Measurements from ENCODE around the gene TATDN2. TPM values are rescaled to one million over a fixed set of nuclear protein-coding genes. Genes with fewer than 3 reads are reported as not detected.

TATDN2 gene
- total RNA-seq = 76.8 and 80.4 TPM in 2 replicates

GRCh38 chr3:10248184-10248983 lies at the start of gene TATDN2:
TATDN2 (plus strand) TSS chr3:10248459; CDS start chr3:10249201, 742 bp downstream.
- intact Hi-C loops (cut with micrococcal nuclease) = loop anchor here (1.0 to 10.0 kb wide), 14 partner anchors 10 to 852 kb away; partner anchors contain the start of genes ARPC4, BRK1, BRPF1 and CRELD1

- intact Hi-C loops (cut with micrococcal nuclease) = loop anchor here (1.0 kb wide), 3 partner anchors 24 to 43 kb away; partner anchors contain the start of gene IRAK2
Measured at GRCh38 chr3:10198761-10199649, 49.3 kb upstream of the TATDN2 start.

DNA sequence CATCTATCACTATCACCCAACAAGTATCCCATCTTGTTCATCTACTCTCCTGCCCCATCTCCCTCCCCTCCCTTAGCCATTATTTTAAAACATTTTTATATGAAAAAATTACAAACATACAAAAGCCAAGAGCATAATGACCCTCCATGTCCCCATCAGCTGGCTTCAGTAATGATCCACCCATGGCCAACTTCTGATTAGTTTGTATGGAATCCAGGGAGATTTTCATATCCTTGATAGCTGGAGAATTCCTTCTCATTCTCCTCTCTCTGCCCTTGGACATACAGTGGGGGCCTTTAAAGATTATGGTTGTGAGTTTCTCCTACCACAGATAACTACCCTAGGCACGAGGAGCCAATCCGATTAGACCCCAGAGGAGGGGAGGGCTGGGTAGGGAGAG lies 43.3 kb upstream of the TATDN2 start:
- intact Hi-C loops (cut with micrococcal nuclease) = no loop called here

GRCh38 chr3:10205451-10206165 lies 42.7 kb upstream of the TATDN2 start:
- intact Hi-C loops (cut with micrococcal nuclease) = no loop called here

- intact Hi-C loops (cut with micrococcal nuclease) = no loop called here
Measured at GRCh38 chr3:10206166-10206511, 42.1 kb upstream of the TATDN2 start.

- intact Hi-C loops (cut with micrococcal nuclease) = no loop called here
Measured at GRCh38 chr3:10213156-10213792, 35.0 kb upstream of the TATDN2 start.

- intact Hi-C loops (cut with micrococcal nuclease) = no loop called here
Measured at GRCh38 chr3:10215578-10216368, 32.5 kb upstream of the TATDN2 start.

- intact Hi-C loops (cut with micrococcal nuclease) = no loop called here
Measured at GRCh38 chr3:10217359-10217758, 30.9 kb upstream of the TATDN2 start.

DNA sequence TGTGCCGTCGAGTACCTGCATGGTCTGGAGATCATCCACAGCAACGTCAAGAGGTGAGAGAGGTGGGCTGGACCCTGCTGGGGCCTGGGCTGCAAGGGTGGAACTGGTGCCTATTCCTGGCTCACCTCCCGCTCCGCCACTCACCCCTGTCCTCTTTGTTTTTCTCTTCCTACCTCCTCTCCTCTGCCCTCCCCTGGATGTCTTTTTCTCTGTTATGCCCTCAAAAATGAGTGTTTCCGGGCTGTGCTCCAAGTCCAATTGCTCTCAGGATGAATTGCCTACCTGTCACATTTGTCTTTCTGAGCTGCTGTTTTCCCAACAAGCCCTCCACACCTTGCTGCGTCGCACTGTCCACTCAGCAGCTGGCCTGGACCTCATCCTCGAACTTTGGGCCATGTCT lies 28.5 kb upstream of the TATDN2 start:
- intact Hi-C loops (cut with micrococcal nuclease) = no loop called here

- intact Hi-C loops (cut with micrococcal nuclease) = loop anchor here (1.0 to 2.0 kb wide), 3 partner anchors 25 to 59 kb away; partner anchors contain the start of gene IRAK2
Measured at GRCh38 chr3:10223676-10224639, 24.3 kb upstream of the TATDN2 start.

- intact Hi-C loops (cut with micrococcal nuclease) = loop anchor here (1.0 to 5.0 kb wide), 4 partner anchors 37 to 110 kb away; partner anchors contain the start of genes BRK1, IRAK2 and VHL
Measured at GRCh38 chr3:10224794-10225665, 23.2 kb upstream of the TATDN2 start.

DNA sequence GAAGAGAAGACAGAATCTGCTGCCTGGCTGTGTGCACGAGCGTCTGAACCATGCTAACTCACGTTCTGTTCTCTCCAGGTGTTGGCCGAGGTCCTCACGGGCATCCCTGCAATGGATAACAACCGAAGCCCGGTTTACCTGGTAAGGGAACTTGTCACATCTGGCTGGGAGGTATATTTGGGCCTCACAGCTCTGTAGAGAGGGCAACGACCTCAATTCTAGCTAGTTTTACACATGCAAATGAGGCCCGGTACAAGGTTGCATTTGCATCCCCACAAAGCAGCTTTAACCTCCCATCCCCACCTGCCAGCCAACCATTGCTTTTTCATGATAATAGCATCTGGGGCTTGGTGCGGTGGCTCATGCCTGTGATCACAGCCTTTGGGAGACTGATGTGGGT lies 22.0 kb upstream of the TATDN2 start:
- intact Hi-C loops (cut with micrococcal nuclease) = loop anchor here (5.0 kb wide), 2 partner anchors 36 to 84 kb away; partner anchors contain the start of gene VHL

DNA sequence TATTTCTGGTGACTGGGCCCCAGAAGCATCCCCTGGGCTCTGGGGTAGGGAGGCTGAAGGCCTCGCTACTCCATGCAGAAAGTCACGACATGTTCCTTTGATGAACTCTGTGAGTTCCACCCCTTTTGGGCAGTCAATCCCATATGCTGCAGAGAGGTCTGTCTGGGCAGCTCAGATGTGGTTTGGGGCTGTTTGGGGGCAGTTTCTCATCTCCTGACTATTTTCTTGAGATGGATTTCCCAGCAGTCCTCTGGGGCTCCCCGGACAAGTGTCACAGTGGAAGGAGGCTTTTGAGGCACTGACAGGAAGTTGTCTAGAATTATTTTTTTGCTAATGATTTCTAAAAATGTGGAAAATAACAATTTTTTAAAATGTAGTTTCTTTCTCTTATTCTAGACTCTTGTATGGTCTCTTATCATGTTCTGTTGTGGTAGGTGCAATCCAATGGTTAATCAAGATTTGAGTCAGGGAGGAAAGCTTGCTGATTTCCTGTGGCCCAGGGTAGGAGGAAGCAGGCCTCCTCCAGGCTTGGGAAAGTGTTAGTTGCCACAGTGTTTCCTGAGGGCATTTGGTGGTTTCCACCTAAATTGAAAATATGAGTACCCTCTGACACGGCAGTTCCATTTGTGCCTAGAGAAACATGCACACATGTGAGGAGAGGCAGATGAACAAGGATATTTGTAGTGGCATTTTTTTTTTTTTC lies 19.9 kb upstream of the TATDN2 start:
- intact Hi-C loops (cut with micrococcal nuclease) = loop anchor here (1.0 to 5.0 kb wide), 3 partner anchors 14 to 86 kb away; partner anchors contain the start of gene VHL

DNA sequence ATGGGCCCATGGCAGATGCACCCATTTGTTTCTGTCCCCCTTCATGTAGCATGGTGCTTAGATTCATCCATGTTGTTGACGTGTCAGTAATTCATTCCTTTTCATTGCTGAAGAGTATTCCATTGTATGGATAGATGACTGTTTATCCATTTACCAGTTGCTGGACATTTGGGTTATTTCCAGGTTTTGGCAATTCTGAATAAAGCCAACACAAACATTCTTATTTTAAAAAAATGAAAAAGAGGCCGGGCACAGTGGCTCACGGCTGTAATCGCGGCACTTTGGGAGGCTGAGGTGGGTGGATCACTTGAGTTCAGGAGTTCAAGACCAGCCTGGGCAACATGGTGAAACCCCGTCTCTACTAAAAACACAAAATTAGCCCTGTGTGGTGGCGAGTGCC lies 18.7 kb upstream of the TATDN2 start:
- intact Hi-C loops (cut with micrococcal nuclease) = loop anchor here (5.0 kb wide), 2 partner anchors 33 to 87 kb away; partner anchors contain the start of gene VHL

- intact Hi-C loops (cut with micrococcal nuclease) = no loop called here
Measured at GRCh38 chr3:10232137-10232536, 16.1 kb upstream of the TATDN2 start.

DNA sequence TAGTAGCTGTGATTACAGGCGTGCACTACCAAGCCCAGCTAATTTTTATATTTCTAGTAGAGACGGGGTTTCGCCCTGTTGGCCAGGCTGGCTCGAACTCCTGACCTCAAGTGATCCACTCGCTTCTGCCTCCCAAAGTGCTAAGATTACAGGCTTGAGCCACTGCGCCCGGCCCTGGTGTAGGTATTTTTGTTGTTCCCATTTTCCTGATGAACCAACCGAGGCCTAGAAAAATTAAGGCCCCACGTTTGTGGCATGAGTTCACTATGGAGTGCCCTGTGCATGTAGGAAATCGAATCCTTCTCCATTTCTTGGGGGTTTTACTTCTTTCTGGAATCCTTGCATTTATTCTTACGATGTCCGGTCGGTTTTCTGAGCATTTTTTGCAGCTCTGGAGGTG lies 14.3 kb upstream of the TATDN2 start:
- intact Hi-C loops (cut with micrococcal nuclease) = no loop called here

All from T-helper 2 cell treated with Interferon-gamma antibody and Interleukin-4, amounts not matched to agents 100 ng/mL and 5 ng/mL, for 36 hours (primary cell).